Measurements from ENCODE around the gene OVCH1. TPM values are rescaled to one million over a fixed set of nuclear protein-coding genes. Genes with fewer than 3 reads are reported as not detected.
"Not testable (repeated sequence)": the region's sequence is repeated elsewhere in the genome, so short reads cannot be mapped to it uniquely, and the experiment has no call there.

Gene OVCH1
- polyA plus RNA-seq, 12 donors: 0.16 to 1.7 (median 0.58) TPM; not detected in 2

GRCh38 chr12:29405561-29405960 lies 91.9 kb downstream of the OVCH1 start:
- no peak for DNase-seq

- no peak for DNase-seq
Measured at GRCh38 chr12:29403991-29404390, 93.5 kb downstream of the OVCH1 start.

DNA sequence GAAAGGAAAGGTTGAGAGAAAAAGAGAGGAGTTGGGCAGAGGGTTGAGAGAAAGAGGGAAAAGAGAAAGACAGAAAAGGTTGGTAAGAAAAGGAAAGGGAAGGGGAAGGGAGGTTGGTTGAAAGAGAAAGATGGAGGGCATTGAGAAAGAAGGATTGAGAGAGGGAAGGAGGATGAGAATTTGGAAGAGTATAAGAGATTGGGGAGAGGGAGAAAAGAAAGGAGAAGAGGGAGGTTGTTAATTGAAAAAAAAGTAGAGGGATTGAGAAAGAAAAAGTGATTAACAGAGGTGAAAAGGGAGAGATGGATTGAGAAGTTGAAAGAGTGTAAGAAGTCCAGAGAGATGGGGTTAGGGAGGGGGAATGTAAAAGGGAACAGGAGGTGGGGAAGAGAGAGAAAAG lies 95.0 kb downstream of the OVCH1 start:
- no peak for DNase-seq

DNA sequence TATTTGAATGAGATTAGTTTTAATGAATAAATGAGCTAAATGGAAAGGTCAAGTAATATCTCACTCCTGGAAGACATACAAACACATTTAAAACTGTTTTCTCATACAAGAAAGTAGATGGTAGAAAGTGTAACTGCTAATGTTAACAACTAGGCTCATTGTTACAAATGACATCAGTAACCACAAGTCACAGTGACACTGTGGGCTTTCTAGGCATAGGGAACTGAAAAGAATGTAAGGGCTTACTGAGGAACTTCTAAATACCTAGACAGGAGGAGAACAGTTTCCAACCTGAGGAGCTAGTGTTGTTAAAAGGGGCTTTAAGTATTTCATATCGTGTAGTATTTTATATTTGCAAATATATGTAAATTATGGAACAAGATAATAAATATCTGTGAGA lies 99.0 kb downstream of the OVCH1 start:
- no peak for DNase-seq

GRCh38 chr12:29396774-29397173 lies 100.7 kb downstream of the OVCH1 start:
- DNase-seq: no peak

- no peak for DNase-seq
Measured at GRCh38 chr12:29395356-29395755, 102.1 kb downstream of the OVCH1 start.

DNA sequence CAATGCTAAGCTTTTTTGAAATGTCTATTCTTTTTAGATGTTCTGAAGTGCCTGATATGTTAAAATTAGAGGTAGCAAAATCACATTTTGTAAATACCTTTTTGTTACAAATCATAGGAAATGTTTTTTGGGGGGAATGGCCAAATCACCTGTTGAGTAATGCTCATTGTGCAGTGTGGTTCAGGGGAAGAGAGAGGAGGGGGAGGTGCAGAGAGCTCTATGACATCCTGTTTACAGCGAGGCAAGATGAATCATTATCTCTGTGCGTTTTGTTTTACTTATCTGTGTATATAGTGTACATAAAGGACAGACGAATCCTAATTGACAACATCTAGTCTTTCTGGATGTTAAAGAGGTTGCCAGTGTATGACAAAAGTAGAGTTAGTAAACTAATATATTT lies 107.1 kb downstream of the OVCH1 start:
- not testable (repeated sequence) for DNase-seq

GRCh38 chr12:29389295-29389919 lies 108.1 kb downstream of the OVCH1 start:
- DNase-seq: no peak

DNA sequence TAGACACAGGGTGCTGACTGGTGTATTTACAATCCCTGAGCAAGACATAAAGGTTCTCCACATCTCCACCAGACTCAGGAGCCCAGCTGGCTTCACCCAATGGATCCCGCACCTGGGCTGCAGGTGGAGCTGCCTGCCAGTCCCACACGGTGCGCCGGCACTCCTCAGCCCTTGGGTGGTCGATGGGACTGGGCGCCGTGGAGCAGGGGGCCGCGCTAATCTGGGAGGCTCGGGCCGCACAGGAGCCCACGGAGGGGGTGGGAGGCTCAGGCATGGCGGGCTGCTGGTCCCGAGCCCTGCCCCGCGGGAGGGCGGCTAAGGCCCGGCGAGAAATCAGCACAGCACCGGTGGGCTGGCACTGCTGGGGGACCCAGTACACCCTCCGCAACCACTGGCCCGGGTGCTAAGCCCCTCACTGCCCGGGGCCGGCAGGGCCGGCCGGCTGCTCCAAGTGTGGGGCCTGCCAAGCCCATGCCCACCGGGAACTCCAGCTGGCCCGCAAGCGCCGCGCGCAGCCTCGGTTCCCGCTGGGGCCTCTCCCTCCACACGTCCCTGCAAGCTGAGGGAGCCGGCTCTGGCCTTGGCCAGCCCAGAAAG lies 111.3 kb downstream of the OVCH1 start:
- DNase-seq: not testable (repeated sequence)

DNA sequence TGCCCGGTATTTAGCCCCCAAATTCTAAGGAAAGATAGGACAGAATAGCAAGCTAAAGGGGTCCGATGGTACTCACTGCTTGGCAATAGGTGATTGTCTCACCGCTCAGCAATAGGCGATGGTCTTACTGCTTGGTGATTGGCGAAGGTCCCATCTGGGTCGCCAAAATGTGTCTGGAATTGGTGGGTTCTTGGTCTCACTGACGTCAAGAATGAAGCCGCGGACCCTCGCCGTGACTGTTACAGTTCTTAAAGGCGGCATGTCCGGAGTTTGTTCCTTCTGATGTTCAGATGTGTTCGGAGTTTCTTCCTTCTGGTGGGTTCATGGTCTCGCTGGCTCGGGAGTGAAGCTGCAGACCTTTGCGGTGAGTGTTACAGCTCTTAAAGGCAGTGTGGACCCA lies 112.3 kb downstream of the OVCH1 start:
- DNase-seq: not testable (repeated sequence)

DNA sequence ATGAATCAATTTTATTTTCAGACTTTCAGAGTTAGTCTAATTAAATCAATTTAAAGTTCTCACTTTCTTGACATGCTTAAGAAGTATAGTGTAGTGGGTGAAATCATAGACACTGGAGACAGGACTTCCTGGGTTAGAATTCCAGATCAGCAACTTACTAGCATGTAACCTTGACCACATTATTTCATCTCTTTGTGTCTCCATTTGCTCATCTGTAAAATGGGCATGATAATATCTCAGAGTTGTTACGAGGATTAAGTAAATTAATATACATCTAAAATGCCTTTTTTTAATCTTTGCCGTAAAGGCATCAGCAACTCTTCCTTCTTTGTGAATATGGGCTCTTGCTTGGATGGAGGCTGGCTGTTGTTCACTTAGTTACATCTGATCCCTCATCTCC lies 115.2 kb downstream of the OVCH1 start:
- DNase-seq: no peak

DNA sequence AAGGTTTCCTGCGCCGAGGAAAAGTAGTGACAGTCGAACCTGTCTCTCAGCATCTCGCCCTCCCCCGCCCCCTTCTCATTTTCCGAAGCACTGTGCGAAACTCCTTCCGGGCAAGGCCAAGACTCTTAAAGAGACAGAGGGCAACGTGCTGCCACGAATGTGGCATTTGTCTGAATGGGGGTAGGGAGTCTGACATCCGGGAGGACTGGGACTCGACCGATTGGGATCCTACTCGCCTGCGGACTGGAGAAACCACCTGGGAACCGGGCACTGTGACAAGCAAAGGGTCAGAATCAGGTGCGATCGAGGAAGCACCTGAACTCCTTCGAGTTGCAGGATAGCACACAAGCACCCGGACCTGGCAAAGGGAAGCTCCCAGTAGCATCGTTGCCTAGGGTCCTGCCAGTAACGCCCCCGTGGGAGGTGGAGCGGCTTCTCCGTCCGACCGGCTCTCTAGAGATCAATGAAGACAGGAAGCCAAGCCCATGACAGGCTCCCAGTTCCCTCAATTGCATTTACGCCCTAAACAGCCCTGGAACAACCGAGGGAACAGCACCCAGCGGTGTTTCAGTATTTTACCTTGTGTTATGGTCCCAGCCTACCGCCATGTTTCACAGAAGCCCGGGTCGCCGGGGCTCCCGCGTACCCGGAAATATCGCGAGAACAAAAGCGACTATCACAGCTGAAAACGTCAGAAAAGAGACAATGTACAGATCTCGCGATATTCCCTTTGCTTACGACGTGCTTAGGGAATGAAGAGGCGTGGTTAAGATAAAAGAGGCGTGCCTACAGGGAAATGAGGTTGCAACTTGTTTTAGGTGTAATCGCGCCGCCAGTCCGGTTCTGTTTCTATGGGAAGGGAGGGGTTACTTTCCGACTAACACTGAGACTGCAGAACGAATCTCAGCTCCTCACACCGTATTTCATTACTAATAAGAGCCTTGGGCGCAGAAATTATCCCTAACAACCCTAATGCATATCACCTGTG lies 116.7 kb downstream of the OVCH1 start, which contains the start of gene ERGIC2:
TSS of gene ERGIC2 (minus strand) at position 637 of the 988 bp plus-strand sequence. CDS start 9,539 bp downstream, outside the sequence.
- DNase-seq: peak; percentile 98

Other genes starting within 250 kb of the OVCH1 start
- gene ERGIC2, start 116.5 kb downstream of the OVCH1 start, polyA plus RNA-seq (ENCODE audit: insufficient read length in 12 of 12): 100 to 1,000 TPM in 1 of 12 donors, 10 to 100 TPM in 10, not detected in 1; 32.4 to 100 (median 73.7) TPM